Fibroblast of lung (primary cell): ENCODE results near the gene DPP6. TPM values are rescaled to one million over a fixed set of nuclear protein-coding genes. Genes with fewer than 3 reads are reported as not detected.

Experiments used
- DNase-seq, 2 donors: peaks; one replicate each; pipeline versions ENCODE4 v3.0.0 to v3.0.0-alpha.2; 2010; ENCODE audit warnings: low read depth in 2 of 2
- H2AFZ ChIP-seq: 2 replicates; pipeline ENCODE4 v1.5.1; 2012; ENCODE audit warnings: low read length, control low read depth, inconsistent platforms
- H3K27ac ChIP-seq: 2 replicates; pipeline ENCODE4 v1.5.1; 2011; ENCODE audit warnings: low read length, control low read depth; ENCODE audit not compliant: insufficient read depth
- H3K27me3 ChIP-seq: 2 replicates; pipeline ENCODE4 v1.5.1; 2011; ENCODE audit warnings: mild to moderate bottlenecking, low read length; ENCODE audit not compliant: control insufficient read depth, insufficient read depth
- H3K36me3 ChIP-seq: 2 replicates; pipeline ENCODE4 v1.5.1; 2011; ENCODE audit warnings: low read length; ENCODE audit not compliant: control insufficient read depth, insufficient read depth
- H3K4me1 ChIP-seq: 2 replicates; pipeline ENCODE4 v1.5.1; 2011; ENCODE audit warnings: low read length; ENCODE audit not compliant: control insufficient read depth, insufficient read depth; ENCODE audit errors: extremely low read depth
- H3K4me2 ChIP-seq: 2 replicates; pipeline ENCODE4 v1.5.1; 2011; ENCODE audit warnings: low read length, control low read depth; ENCODE audit not compliant: insufficient read depth; ENCODE audit errors: extremely low read depth
- H3K4me3 ChIP-seq, 4 experiments: fragments of 200-600 bp in 1 of 4; sonication (generic) in 1 of 4; replicated peaks in 1 of 4; 2 replicates each; pipeline ENCODE4 v1.5.1; 2011 to 2016; ENCODE audit warnings: low read length in 4 of 4, low read depth in 3 of 4, mild to moderate bottlenecking in 3 of 4, control low read depth in 2 of 4, inconsistent platforms in 1 of 4, mixed read lengths in 1 of 4; ENCODE audit not compliant: insufficient read depth in 1 of 4; ENCODE audit errors: control extremely low read depth in 1 of 4
- H3K79me2 ChIP-seq: 2 replicates; pipeline ENCODE4 v1.5.1; 2012; ENCODE audit warnings: mild to moderate bottlenecking, low read length, inconsistent platforms; ENCODE audit not compliant: control insufficient read depth, insufficient read depth
- H3K9ac ChIP-seq: 2 replicates; pipeline ENCODE4 v1.5.1; 2011; ENCODE audit warnings: mild to moderate bottlenecking, low read length, control low read depth; ENCODE audit not compliant: insufficient read depth
- H3K9me3 ChIP-seq: 2 replicates; pipeline ENCODE4 v1.5.1; 2012; ENCODE audit warnings: low read depth, low read length; ENCODE audit not compliant: control insufficient read depth, insufficient read depth
- H4K20me1 ChIP-seq: 2 replicates; pipeline ENCODE4 v1.5.1; 2011; ENCODE audit warnings: low read length; ENCODE audit not compliant: control insufficient read depth, insufficient read depth; ENCODE audit errors: extremely low read depth
- EZH2 ChIP-seq: IDR thresholded peaks from 2 replicates; pipeline ENCODE4 v1.5.1; 2012; ENCODE audit warnings: low read length, control low read depth, mild to moderate bottlenecking; ENCODE audit errors: missing control alignments
- polyA plus RNA-seq, 2 donors: library from polyadenylated mRNA; depleted of rRNA in 1 of 2; stranded (reverse) in 1 of 2; unstranded in 1 of 2; fragments of >200 nt; gene quantifications; 2 replicates each; pipeline ENCODE4 v1.2.1, GENCODE V29; 2011 to 2012; ENCODE audit warnings: missing spikeins in 1 of 2
- total RNA-seq: library from RNA; depleted of rRNA; stranded (reverse); fragments of >200 nt; gene quantifications from 2 replicates; pipeline ENCODE4 v1.2.1, GENCODE V29; 2014
- TF ChIP-seq, protein P1 (sequence below), 2 donors: IDR thresholded peaks in 1 of 2; conservative IDR thresholded peaks in 1 of 2; 1 replicate in 1 of 2; 2 replicates in 1 of 2; pipeline ENCODE4 v1.5.1; 2011 to 2012; ENCODE audit warnings: low read length in 2 of 2, control low read depth in 1 of 2, inconsistent platforms in 1 of 2, low read depth in 1 of 2, mild to moderate bottlenecking in 1 of 2

The DPP6 gene
- total and polyA plus RNA-seq, 2 donors (not counting 1 experiment from before 2014, with no cell fraction given), result not detected

DNA sequence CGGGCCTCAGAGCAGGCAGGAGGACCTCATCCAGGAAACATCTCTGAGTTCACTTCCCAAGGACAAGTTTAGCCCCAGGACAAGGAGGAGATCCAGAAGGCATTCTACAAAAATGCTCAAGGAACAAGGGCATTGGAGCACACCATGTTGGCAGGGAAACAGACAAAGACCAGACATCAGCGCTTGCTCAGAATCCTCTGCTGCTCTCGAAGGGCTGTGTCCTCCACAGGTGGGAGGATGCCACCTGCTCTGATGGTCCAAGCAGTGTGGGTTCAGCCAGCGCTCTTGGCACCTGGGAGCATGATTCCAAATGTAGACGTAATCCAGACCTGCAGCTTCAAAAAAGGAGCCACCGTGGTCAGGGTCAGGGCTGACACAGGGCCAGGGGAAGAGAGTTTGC is 160.7 kb downstream of the DPP6 start:
- DNase-seq, result no peak
- Histone ChIP-seq H3K79me2 (no peaks in the 10 kb centered on the region), H3K9me3 (no peaks in the 10 kb centered on the region), H2AFZ (no peak overlapping the region), H3K4me3 (no peak overlapping the region), H3K36me3 (no peaks in the 10 kb centered on the region), H3K27me3 (no peaks in the 10 kb centered on the region), H4K20me1 (no peaks in the 10 kb centered on the region), H3K4me2 (no peak overlapping the region), H3K27ac (no peak overlapping the region), H3K9ac (no peak overlapping the region), H3K4me1 (no peaks in the 10 kb centered on the region)
- no peak for TF ChIP-seq EZH2
- TF ChIP-seq, protein P1, sequence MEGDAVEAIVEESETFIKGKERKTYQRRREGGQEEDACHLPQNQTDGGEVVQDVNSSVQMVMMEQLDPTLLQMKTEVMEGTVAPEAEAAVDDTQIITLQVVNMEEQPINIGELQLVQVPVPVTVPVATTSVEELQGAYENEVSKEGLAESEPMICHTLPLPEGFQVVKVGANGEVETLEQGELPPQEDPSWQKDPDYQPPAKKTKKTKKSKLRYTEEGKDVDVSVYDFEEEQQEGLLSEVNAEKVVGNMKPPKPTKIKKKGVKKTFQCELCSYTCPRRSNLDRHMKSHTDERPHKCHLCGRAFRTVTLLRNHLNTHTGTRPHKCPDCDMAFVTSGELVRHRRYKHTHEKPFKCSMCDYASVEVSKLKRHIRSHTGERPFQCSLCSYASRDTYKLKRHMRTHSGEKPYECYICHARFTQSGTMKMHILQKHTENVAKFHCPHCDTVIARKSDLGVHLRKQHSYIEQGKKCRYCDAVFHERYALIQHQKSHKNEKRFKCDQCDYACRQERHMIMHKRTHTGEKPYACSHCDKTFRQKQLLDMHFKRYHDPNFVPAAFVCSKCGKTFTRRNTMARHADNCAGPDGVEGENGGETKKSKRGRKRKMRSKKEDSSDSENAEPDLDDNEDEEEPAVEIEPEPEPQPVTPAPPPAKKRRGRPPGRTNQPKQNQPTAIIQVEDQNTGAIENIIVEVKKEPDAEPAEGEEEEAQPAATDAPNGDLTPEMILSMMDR (conservative IDR thresholded peaks at IDR 0.05 in 1 of 2, IDR thresholded peaks at IDR 0.05 in 1 of 2; ENCODE audit: low read depth in 1 of 2, low read length in 2 of 2), result no peak

DNA sequence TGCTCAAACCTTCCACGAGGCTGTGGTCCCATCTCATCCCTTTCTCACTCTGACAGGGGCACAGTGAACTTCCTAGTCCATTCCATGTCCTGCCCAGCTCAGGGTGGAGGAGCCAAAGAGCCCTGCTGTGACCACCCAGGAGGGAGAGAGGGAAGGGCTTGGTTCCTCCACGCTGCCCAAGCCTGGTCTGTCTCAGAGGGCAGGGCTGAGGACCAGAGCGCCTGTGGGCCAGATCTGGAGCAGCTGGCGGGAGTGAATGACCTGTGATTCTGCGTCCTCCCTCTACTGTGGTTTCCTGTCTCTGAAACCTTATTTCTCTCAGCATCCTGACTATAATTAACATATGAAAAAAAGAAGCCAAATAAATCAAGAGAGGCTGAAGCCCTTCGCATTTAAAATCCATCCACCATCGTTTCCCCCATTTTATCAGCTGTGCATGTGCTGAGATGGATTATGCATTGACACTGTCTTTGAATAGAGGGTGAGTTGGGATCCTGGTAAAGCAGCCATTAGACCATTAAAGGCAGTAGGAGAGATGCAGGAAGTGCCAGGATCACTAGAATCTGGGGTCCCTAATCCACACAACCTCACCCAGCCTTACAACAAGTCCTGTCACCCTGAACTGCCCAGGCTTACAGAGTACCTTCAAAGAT is 165.6 kb downstream of the DPP6 start:
- Histone ChIP-seq H3K9ac (no peak overlapping the region), H4K20me1 (no peaks in the 10 kb centered on the region), H3K4me1 (no peaks in the 10 kb centered on the region), H3K79me2 (no peaks in the 10 kb centered on the region), H3K27me3 (no peaks in the 10 kb centered on the region), H2AFZ (no peak overlapping the region), H3K4me3 (no peak overlapping the region), H3K27ac (no peak overlapping the region), H3K9me3 (no peaks in the 10 kb centered on the region), H3K36me3 (no peaks in the 10 kb centered on the region), H3K4me2 (no peak overlapping the region)
- DNase-seq, result no peak
- no peak for TF ChIP-seq EZH2
- TF ChIP-seq, protein P1 (conservative IDR thresholded peaks at IDR 0.05 in 1 of 2, IDR thresholded peaks at IDR 0.05 in 1 of 2; ENCODE audit: low read depth in 1 of 2, low read length in 2 of 2), result no peak

- Histone ChIP-seq H2AFZ (no peak overlapping the region), H3K27me3 (no peaks in the 10 kb centered on the region), H4K20me1 (no peaks in the 10 kb centered on the region), H3K9me3 (no peaks in the 10 kb centered on the region), H3K27ac (no peak overlapping the region), H3K4me3 (no peak overlapping the region), H3K36me3 (no peaks in the 10 kb centered on the region), H3K4me1 (no peaks in the 10 kb centered on the region), H3K79me2 (no peaks in the 10 kb centered on the region), H3K4me2 (no peak overlapping the region), H3K9ac (no peak overlapping the region)
- TF ChIP-seq, protein P1 (conservative IDR thresholded peaks at IDR 0.05 in 1 of 2, IDR thresholded peaks at IDR 0.05 in 1 of 2; ENCODE audit: low read depth in 1 of 2, low read length in 2 of 2), result no peak
- TF ChIP-seq EZH2, result no peak
- no peak for DNase-seq
Measured at GRCh38 chr7:154231732-154232131, 179.5 kb downstream of the DPP6 start.
